C4-2B (cell line): ENCODE results near the gene CATSPERB.

Experiments used
- CTCF ChIP-seq: fragments of 450-650 bp; conservative IDR thresholded peaks from 2 replicates; pipeline ENCODE4 v1.5.1; 2017; ENCODE audit warnings: mild to moderate bottlenecking
- ZFX ChIP-seq: fragments of 450-650 bp; IDR thresholded peaks from 2 replicates; pipeline ENCODE4 v1.6.1; 2017

- TF ChIP-seq CTCF (no peak), ZFX (no peak)
These were observed 12.0 kb downstream of the CATSPERB start for GRCh38 chr14:91719839-91720238.
